H1 (cell line): Measurements from ENCODE around the gene C20orf202. TPM values are rescaled to one million over a fixed set of nuclear protein-coding genes. Genes with fewer than 3 reads are reported as not detected.

Experiments
- CTCF ChIA-PET: fragments of 300-600 bp; sonication (Branson Sonifier 250); formaldehyde crosslinking; loops from one replicate; lab custom pipeline; 2021; ENCODE audit not compliant: partially characterized antibody; lab: Charles Lee
- POLR2A ChIA-PET: fragments of 300-600 bp; sonication (Branson Sonifier 250); formaldehyde crosslinking; loops from one replicate; lab custom pipeline; 2021; ENCODE audit warnings: inconsistent platforms; ENCODE audit not compliant: partially characterized antibody; lab: Charles Lee
- DNase-seq, 2 experiments: peaks; one replicate each; pipeline versions ENCODE4 v3.0.0 to v3.0.0-alpha.2; 2010 to 2022; ENCODE audit warnings: low spot score in 2 of 2, low read depth in 1 of 2, mixed read lengths in 1 of 2
- FAIRE-seq: peaks from 2 replicates; lab custom pipeline; 2011; peaks lifted over from hg19 to GRCh38; lab: Jason Lieb, UNC
- H2AFZ ChIP-seq: 2 replicates; pipeline ENCODE4 v1.8.1; 2012; ENCODE audit warnings: low read length, inconsistent platforms
- H2AK5ac ChIP-seq: 2 replicates; pipeline ENCODE4 v1.6.1; 2013; ENCODE audit warnings: low read depth, low read length
- H2BK120ac ChIP-seq: replicated peaks from 2 replicates; pipeline ENCODE3; 2013; ENCODE audit warnings: low read depth, low read length, inconsistent platforms
- H2BK12ac ChIP-seq: 2 replicates; pipeline ENCODE4 v1.6.1; 2013; ENCODE audit warnings: low read depth, low read length
- H2BK15ac ChIP-seq: 2 replicates; pipeline ENCODE4 v1.6.1; 2013; ENCODE audit warnings: low read length
- H2BK20ac ChIP-seq: 2 replicates; pipeline ENCODE4 v1.6.1; 2013; ENCODE audit warnings: low read length
- H2BK5ac ChIP-seq: 2 replicates; pipeline ENCODE4 v1.6.1; 2013; ENCODE audit warnings: low read depth, low read length
- H3K14ac ChIP-seq: 2 replicates; pipeline ENCODE4 v1.6.1; 2013; ENCODE audit warnings: inconsistent platforms; ENCODE audit not compliant: insufficient read length
- H3K18ac ChIP-seq: 2 replicates; pipeline ENCODE4 v1.6.1; 2013; ENCODE audit warnings: low read length; ENCODE audit errors: extremely low read depth
- H3K23ac ChIP-seq: 2 replicates; pipeline ENCODE4 v1.6.1; 2013; ENCODE audit warnings: inconsistent platforms; ENCODE audit not compliant: insufficient read length
- H3K23me2 ChIP-seq: 2 replicates; pipeline ENCODE4 v1.6.1; 2013; ENCODE audit warnings: low read depth, low read length
- H3K27ac ChIP-seq: 2 replicates; pipeline ENCODE4 v1.6.1; 2011; ENCODE audit warnings: low read depth, low read length, inconsistent platforms
- H3K27me3 ChIP-seq, 4 experiments: replicated peaks in 1 of 4; 1 replicate in 1 of 4; 2 replicates in 3 of 4; pipeline versions ENCODE4 v1.6.1 to v1.8.1; 2011 to 2013; ENCODE audit warnings: low read length in 3 of 4, mild to moderate bottlenecking in 3 of 4, inconsistent platforms in 2 of 4, mixed read lengths in 2 of 4, moderate library complexity in 1 of 4; ENCODE audit not compliant: control insufficient read depth in 3 of 4, insufficient read depth in 3 of 4; ENCODE audit errors: extremely low read depth in 1 of 4
- H3K36me3 ChIP-seq, 4 experiments: 2 replicates each; pipeline versions ENCODE4 v1.6.1 to v1.8.1; 2011 to 2013; ENCODE audit warnings: mild to moderate bottlenecking in 4 of 4, low read length in 3 of 4, moderate library complexity in 2 of 4, control low read depth in 1 of 4, inconsistent platforms in 1 of 4; ENCODE audit not compliant: insufficient read depth in 4 of 4, control insufficient read depth in 2 of 4
- H3K4ac ChIP-seq: replicated peaks from 2 replicates; pipeline ENCODE3; 2013; ENCODE audit warnings: low read length, low read depth, mixed read lengths, inconsistent platforms; ENCODE audit not compliant: insufficient read length
- H3K4me1 ChIP-seq, 4 experiments: replicated peaks in 1 of 4; 1 replicate in 1 of 4; 2 replicates in 3 of 4; pipeline versions ENCODE4 v1.6.1 to v1.8.1; 2011 to 2013; ENCODE audit warnings: low read length in 3 of 4, inconsistent platforms in 2 of 4, mixed read lengths in 1 of 4; ENCODE audit not compliant: insufficient read depth in 4 of 4, control insufficient read depth in 3 of 4
- H3K4me2 ChIP-seq, 2 experiments: 2 replicates each; pipeline versions ENCODE4 v1.6.1 to v1.8.1; 2011 to 2013; ENCODE audit warnings: low read depth in 2 of 2, low read length in 2 of 2, control low read depth in 1 of 2, inconsistent platforms in 1 of 2, mild to moderate bottlenecking in 1 of 2; ENCODE audit not compliant: insufficient read depth in 1 of 2
- H3K4me3 ChIP-seq, 4 experiments: fragments of 200-600, 300-600 bp in 1 of 4; sonication (generic), shearing (Covaris generic), sonication (Bioruptor Twin) in 1 of 4; 2 replicates each; pipeline versions ENCODE4 v1.5.1 to v1.8.1; 2011 to 2016; ENCODE audit warnings: low read length in 4 of 4, low read depth in 3 of 4, control low read depth in 2 of 4, inconsistent platforms in 2 of 4, mild to moderate bottlenecking in 2 of 4, mixed read lengths in 1 of 4, moderate library complexity in 1 of 4; ENCODE audit not compliant: insufficient read depth in 2 of 4; ENCODE audit errors: extremely low read depth in 1 of 4
- H3K56ac ChIP-seq: replicated peaks from 2 replicates; pipeline ENCODE3; 2013; ENCODE audit warnings: low read depth, mild to moderate bottlenecking, mixed read lengths, low read length, inconsistent platforms; ENCODE audit not compliant: insufficient read length
- H3K79me1 ChIP-seq: 2 replicates; pipeline ENCODE4 v1.6.1; 2013; ENCODE audit warnings: low read depth, low read length, control low read depth
- H3K79me2 ChIP-seq, 2 experiments: 2 replicates each; pipeline versions ENCODE4 v1.6.1 to v1.8.1; 2012 to 2013; ENCODE audit warnings: low read length in 2 of 2, mild to moderate bottlenecking in 2 of 2, inconsistent platforms in 1 of 2; ENCODE audit not compliant: insufficient read depth in 2 of 2, control insufficient read depth in 1 of 2
- H3K9ac ChIP-seq, 4 experiments: replicated peaks in 1 of 4; 1 replicate in 1 of 4; 2 replicates in 3 of 4; pipeline versions ENCODE4 v1.6.1 to v1.8.1; 2011 to 2013; ENCODE audit warnings: low read depth in 3 of 4, low read length in 3 of 4, control low read depth in 2 of 4, mild to moderate bottlenecking in 2 of 4, moderate library complexity in 2 of 4, inconsistent platforms in 1 of 4; ENCODE audit errors: extremely low read depth in 1 of 4
- H3K9me3 ChIP-seq, 2 experiments: 2 replicates each; pipeline versions ENCODE4 v1.6.1 to v1.8.1; 2012 to 2013; ENCODE audit warnings: mild to moderate bottlenecking in 2 of 2, moderate library complexity in 2 of 2, control low read depth in 1 of 2, inconsistent platforms in 1 of 2, low read depth in 1 of 2, low read length in 1 of 2, mixed read lengths in 1 of 2; ENCODE audit not compliant: insufficient read depth in 2 of 2
- H4K20me1 ChIP-seq, 2 experiments: replicated peaks in 1 of 2; 2 replicates each; pipeline versions ENCODE3 to v1.8.1; 2011 to 2013; ENCODE audit warnings: inconsistent platforms in 2 of 2, low read length in 2 of 2, mild to moderate bottlenecking in 1 of 2; ENCODE audit not compliant: insufficient read depth in 2 of 2, control insufficient read depth in 1 of 2
- H4K5ac ChIP-seq: 2 replicates; pipeline ENCODE4 v1.6.1; 2013; ENCODE audit warnings: low read length, low read depth, mixed read lengths, inconsistent platforms; ENCODE audit not compliant: insufficient read length
- H4K8ac ChIP-seq: 2 replicates; pipeline ENCODE4 v1.8.0; 2013; ENCODE audit warnings: mild to moderate bottlenecking, moderate library complexity, low read length, inconsistent platforms; ENCODE audit not compliant: insufficient read depth; ENCODE audit errors: extremely low read depth
- H4K91ac ChIP-seq: replicated peaks from 2 replicates; pipeline ENCODE3; 2013; ENCODE audit warnings: low read length, mixed read lengths, inconsistent platforms; ENCODE audit not compliant: insufficient read length
- BACH1 ChIP-seq: IDR thresholded peaks from 2 replicates; pipeline ENCODE4 v1.6.1; 2012; ENCODE audit warnings: low read length, improper control_type of control experiment
- CBX5 ChIP-seq: fragments of 300-800, 300-1000 bp; sonication (generic); IDR thresholded peaks from 2 replicates; pipeline ENCODE4 v1.7.1; 2016; ENCODE audit warnings: antibody characterized with exemption, low read length, low read depth
- CBX8 ChIP-seq: fragments of 300-800, 300-1000 bp; sonication (generic); IDR thresholded peaks from 2 replicates; pipeline ENCODE4 v1.7.1; 2016; ENCODE audit warnings: low read depth, low read length, borderline replicate concordance
- CEBPB ChIP-seq: IDR thresholded peaks from 2 replicates; pipeline ENCODE4 v1.6.1; 2012; ENCODE audit warnings: low read depth, low read length
- CHD2 ChIP-seq: IDR thresholded peaks from 2 replicates; pipeline ENCODE4 v1.6.1; 2012; ENCODE audit warnings: low read length, improper control_type of control experiment
- EP300 ChIP-seq, 2 experiments: IDR thresholded peaks; 1 replicate in 1 of 2; 2 replicates in 1 of 2; pipeline ENCODE4 v1.6.1; 2011 to 2012; ENCODE audit warnings: low read depth in 2 of 2, low read length in 2 of 2, mild to moderate bottlenecking in 2 of 2, borderline replicate concordance in 1 of 2, inconsistent platforms in 1 of 2, moderate library complexity in 1 of 2
- MAFK ChIP-seq: IDR thresholded peaks from 2 replicates; pipeline ENCODE4 v1.6.1; 2012; ENCODE audit warnings: low read depth, mild to moderate bottlenecking, improper control_type of control experiment, low read length
- PHF8 ChIP-seq: fragments of 200-600 bp; sonication (generic); conservative IDR thresholded peaks from 2 replicates; pipeline ENCODE4 v1.7.1; 2012; ENCODE audit warnings: low read depth, mild to moderate bottlenecking, inconsistent platforms, low read length, moderate library complexity
- POU5F1 ChIP-seq: IDR thresholded peaks from 2 replicates; pipeline ENCODE4 v1.6.1; 2011; ENCODE audit warnings: low read depth, mild to moderate bottlenecking, low read length, moderate library complexity
- RAD21 ChIP-seq, 2 experiments: IDR thresholded peaks in 1 of 2; conservative IDR thresholded peaks in 1 of 2; 2 replicates each; pipeline ENCODE4 v1.6.1; 2011; ENCODE audit warnings: low read depth in 2 of 2, low read length in 2 of 2, improper control_type of control experiment in 1 of 2, inconsistent platforms in 1 of 2, mild to moderate bottlenecking in 1 of 2, moderate library complexity in 1 of 2
- SIN3A ChIP-seq, 2 experiments: IDR thresholded peaks in 1 of 2; conservative IDR thresholded peaks in 1 of 2; 2 replicates each; pipeline ENCODE4 v1.6.1; 2011 to 2012; ENCODE audit warnings: low read length in 2 of 2, improper control_type of control experiment in 1 of 2, low read depth in 1 of 2, mild to moderate bottlenecking in 1 of 2
- SIRT6 ChIP-seq: IDR thresholded peaks from one replicate; pipeline ENCODE4 v1.7.1; 2012; ENCODE audit warnings: low read length, inconsistent platforms
- TEAD4 ChIP-seq: IDR thresholded peaks from 2 replicates; pipeline ENCODE4 v1.6.1; 2012; ENCODE audit warnings: low read depth, low read length, inconsistent platforms, mixed read lengths
- WGBS, 2 experiments: shearing (Covaris generic) in 1 of 2; methylation state at CpG; one replicate each; pipeline versions ENCODE4 v1.1.6 to v1.1.7; 2013 to 2015; ENCODE audit warnings: low lambda C conversion rate in 2 of 2, mixed read lengths in 2 of 2, inconsistent platforms in 1 of 2, low coverage in 1 of 2, missing lambda C conversion rate in 1 of 2; ENCODE audit not compliant: insufficient replicate concordance in 2 of 2, insufficient coverage in 1 of 2, insufficient read length in 1 of 2; ENCODE audit errors: extremely low coverage in 1 of 2, missing lambda C conversion rate in 1 of 2; 5-methylcytosine and 5-hydroxymethylcytosine counted together
- polyA plus RNA-seq, 7 experiments: library from polyadenylated mRNA; depleted of rRNA in 3 of 7; stranded (reverse) in 5 of 7; unstranded in 2 of 7; fragments of >200 nt in 5 of 7; fragments of 200-250 nt in 2 of 7; gene quantifications; 1 replicate in 5 of 7; 2 replicates in 1 of 7; 4 replicates in 1 of 7; pipeline versions ENCODE4 v1.2.1 to v1.2.3, GENCODE V29; 2011 to 2013; ENCODE audit warnings: missing spikeins in 2 of 7, mixed read lengths in 2 of 7
- total RNA-seq: library from RNA; stranded (reverse); fragmentation: NEBNext Ultra II Directional; extraction: Animal tissue kit (Norgen Biotek cat#: 25700); gene quantifications from 2 replicates; pipeline ENCODE4 v1.2.1, GENCODE V29; 2021

Gene C20orf202
- total and polyA plus RNA-seq, 2 of the 8 experiments (the other 6 are each of a cell fraction or from before 2014, with no cell fraction given): 0.12 TPM; not detected in 1

DNA sequence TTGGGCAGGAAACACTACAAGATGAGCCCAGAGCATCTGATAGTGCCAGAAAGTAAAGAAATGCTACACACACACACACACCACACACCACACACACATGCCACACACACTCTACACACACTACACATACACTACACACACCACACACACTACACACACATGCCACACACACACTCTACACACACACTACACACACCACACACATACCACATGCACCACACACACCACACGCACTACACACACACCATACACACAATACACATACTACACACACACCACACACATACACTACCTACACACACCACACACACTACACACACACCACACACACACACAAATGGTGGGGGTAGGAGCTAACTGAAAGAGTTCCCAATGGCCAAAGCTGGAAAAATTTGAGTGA, 14.9 kb upstream of the C20orf202 start:
- peak overlapping the region; percentile 100; the same call in 1 of the 2 replicates for H2AK5ac ChIP-seq
- no peak overlapping the region for H4K5ac ChIP-seq
- H4K20me1 ChIP-seq: peaks cover 0 to 5% of the 10 kb centered on the region in 2 experiments
- no peak overlapping the region for H2AFZ ChIP-seq
- no peak overlapping the region for H3K18ac ChIP-seq
- CTCF ChIA-PET: interaction anchor here (0.6 to 5.0 kb wide), 4 partner anchors 12 to 612 kb away, joined by 3 to 34 read pairs (median 10); no protein-coding TSS in a partner anchor
- H2BK20ac ChIP-seq: peak overlapping the region; percentile 53; the same call in 1 of the 2 replicates
- 93% methylated on average over 1 of the region's 1 CpG; no CpG with 5 or more reads in 1 of the 2 experiments for WGBS, 2 experiments
- peak overlapping the region in 1 of 4 experiments; percentile 38; a peak in 1 of 7 replicates for H3K9ac ChIP-seq
- H2BK12ac ChIP-seq: peak overlapping the region; percentile 99
- H3K14ac ChIP-seq: no peak overlapping the region
- H3K79me2 ChIP-seq: no peaks in the 10 kb centered on the region
- H4K91ac ChIP-seq: peak overlapping the region; percentile 90
- H3K27ac ChIP-seq: no peak overlapping the region
- H2BK5ac ChIP-seq: 0 out of 2 replicates have a peak overlapping the region, but pooled peaks have one; percentile 3
- no peak overlapping the region for H3K4me3 ChIP-seq
- H3K4me1 ChIP-seq: peaks cover 0 to 13% (median 8%) of the 10 kb centered on the region in 4 experiments; a peak in 5 of 7 replicates
- FAIRE-seq: no peak
- peaks cover 11% of the 10 kb centered on the region; the same call in 1 of the 2 replicates for H3K23me2 ChIP-seq
- H3K4me2 ChIP-seq: no peak overlapping the region
- peaks cover 8 to 26% (median 22%) of the 10 kb centered on the region in 4 experiments for H3K27me3 ChIP-seq
- H3K9me3 ChIP-seq: no peaks in the 10 kb centered on the region
- POLR2A ChIA-PET: interaction anchor here (1.6 kb wide), 1 partner anchor 11 kb away, joined by 4 read pairs; no protein-coding TSS in a partner anchor
- H2BK120ac ChIP-seq: no peak overlapping the region
- peak overlapping the region; percentile 88 for H3K4ac ChIP-seq
- H2BK15ac ChIP-seq: peak overlapping the region; percentile 61
- DNase-seq: no peak
- peak overlapping the region; percentile 57; the same call in 1 of the 2 replicates for H4K8ac ChIP-seq
- H3K23ac ChIP-seq: no peak overlapping the region
- 0 out of 2 replicates have a peak, but pooled peaks cover 2% of the 10 kb centered on the region for H3K79me1 ChIP-seq
- peak overlapping the region; percentile 88 for H3K56ac ChIP-seq
- no peaks in the 10 kb centered on the region; a peak in 1 of 8 replicates for H3K36me3 ChIP-seq
- no peak for TF ChIP-seq PHF8
- TF ChIP-seq EP300 (IDR thresholded peaks at IDR 0.05; ENCODE audit: borderline replicate concordance in 1 of 2, low read depth in 2 of 2, low read length in 2 of 2): no peak
- TF ChIP-seq POU5F1: no peak
- TF ChIP-seq RAD21 (IDR thresholded peaks at IDR 0.05 in 1 of 2, conservative IDR thresholded peaks at IDR 0.05 in 1 of 2; ENCODE audit: low read depth in 2 of 2, low read length in 2 of 2): no peak
- no peak for TF ChIP-seq CHD2
- TF ChIP-seq CEBPB: no peak
- no peak for TF ChIP-seq SIN3A (conservative IDR thresholded peaks at IDR 0.05 in 1 of 2, IDR thresholded peaks at IDR 0.05 in 1 of 2; ENCODE audit: low read depth in 1 of 2, low read length in 2 of 2)
- TF ChIP-seq SIRT6: no peak
- no peak for TF ChIP-seq MAFK
- no peak for TF ChIP-seq CBX8
- no peak for TF ChIP-seq TEAD4
- TF ChIP-seq BACH1: no peak
- no peak for TF ChIP-seq CBX5
